Smooth muscle cell (in vitro differentiated cells): ENCODE data around the gene THAP7. TPM values are rescaled to one million over a fixed set of nuclear protein-coding genes. Genes with fewer than 3 reads are reported as not detected.

Source experiments
- DNase-seq: peaks from one replicate; lab custom pipeline; 2025; ENCODE audit not compliant: unreplicated experiment; lab: John Stamatoyannopoulos, UW
- H2AFZ ChIP-seq: fragments of 200-600 bp; sonication (generic); 2 replicates; pipeline ENCODE4 v1.6.0; 2016; ENCODE audit warnings: antibody characterized with exemption, low read depth, mild to moderate bottlenecking
- H3F3A ChIP-seq: fragments of 200-600 bp; sonication (generic); 2 replicates; pipeline ENCODE4 v1.6.0; 2017; ENCODE audit warnings: antibody characterized with exemption, low read depth
- H3K27ac ChIP-seq: fragments of 200-600 bp; sonication (generic); 2 replicates; pipeline ENCODE4 v1.5.1; 2016; ENCODE audit warnings: low read depth, mild to moderate bottlenecking
- H3K27me3 ChIP-seq: fragments of 200-600 bp; sonication (generic); 2 replicates; pipeline ENCODE4 v1.6.1; 2016; ENCODE audit warnings: low read depth, mild to moderate bottlenecking
- H3K36me3 ChIP-seq: fragments of 200-600 bp; sonication (generic); 2 replicates; pipeline ENCODE4 v1.5.1; 2016; ENCODE audit warnings: low read depth
- H3K4me1 ChIP-seq: fragments of 200-600 bp; sonication (generic); 2 replicates; pipeline ENCODE4 v1.5.1; 2016; ENCODE audit warnings: low read depth
- H3K4me2 ChIP-seq: fragments of 200-600 bp; sonication (generic); 2 replicates; pipeline ENCODE4 v1.6.0; 2016; ENCODE audit warnings: mild to moderate bottlenecking
- H3K4me3 ChIP-seq: fragments of 200-600 bp; sonication (generic); 2 replicates; pipeline ENCODE4 v1.5.1; 2016; ENCODE audit warnings: mild to moderate bottlenecking
- H3K79me2 ChIP-seq: fragments of 200-600 bp; sonication (generic); 2 replicates; pipeline ENCODE4 v1.6.0; 2016; ENCODE audit warnings: low read depth, mild to moderate bottlenecking
- H3K9ac ChIP-seq: fragments of 200-600 bp; sonication (generic); 2 replicates; pipeline ENCODE4 v1.6.0; 2016; ENCODE audit warnings: low read depth
- H3K9me3 ChIP-seq: fragments of 200-600 bp; sonication (generic); replicated peaks from 2 replicates; pipeline ENCODE4 v1.5.1; 2016; ENCODE audit warnings: low read depth
- H4K20me1 ChIP-seq: fragments of 200-600 bp; sonication (generic); 2 replicates; pipeline ENCODE4 v1.6.0; 2016; ENCODE audit warnings: low read depth
- CTCF ChIP-seq: fragments of 200-600 bp; sonication (generic); IDR thresholded peaks from 2 replicates; pipeline ENCODE4 v1.5.1; 2017; ENCODE audit warnings: borderline replicate concordance, mild to moderate bottlenecking, antibody characterized with exemption; ENCODE audit not compliant: insufficient read depth, poor library complexity, severe bottlenecking
- WGBS: methylation state at CpG from one replicate; pipeline ENCODE4 v1.1.7; 2016; ENCODE audit warnings: low lambda C conversion rate; 5-methylcytosine and 5-hydroxymethylcytosine counted together
- polyA plus RNA-seq: library from polyadenylated mRNA; unstranded; fragments of >200 nt; fragmentation: Nextera tagmentation; extraction: Ambion mirVana; gene quantifications from 2 replicates; pipeline ENCODE4 v1.2.1, GENCODE V29; 2016
- total RNA-seq: library from RNA; depleted of rRNA; stranded (reverse); fragments of >200 nt; gene quantifications from 2 replicates; pipeline ENCODE4 v1.2.3, GENCODE V29; 2014

The THAP7 gene
- total and polyA plus RNA-seq, 2 experiments from 2014 or later = 26.8 to 28.0 TPM

- Histone ChIP-seq H2AFZ (no peak overlapping the region), H3K27ac (no peak overlapping the region), H3K9ac (no peak overlapping the region), H3K4me1 (no peaks in the 10 kb centered on the region), H3K4me2 (no peak overlapping the region), H3K79me2 (no peaks in the 10 kb centered on the region), H3K9me3 (no peaks in the 10 kb centered on the region), H3K36me3 (no peaks in the 10 kb centered on the region), H4K20me1 (no peaks in the 10 kb centered on the region), H3K4me3 (no peak overlapping the region), H3K27me3 (peaks cover 5% of the 10 kb centered on the region), H3F3A (no peaks in the 10 kb centered on the region)
- WGBS = 91% methylated on average over 27 of the region's 27 CpGs
- DNase-seq = no peak
- no peak for TF ChIP-seq CTCF
Measured at GRCh38 chr22:21025763-21026755, 24.1 kb upstream of the THAP7 start.

GRCh38 chr22:21025266-21025665, 23.3 kb upstream of the THAP7 start:
- Histone ChIP-seq H3K27me3 (no peaks in the 10 kb centered on the region), H3K36me3 (no peaks in the 10 kb centered on the region), H4K20me1 (no peaks in the 10 kb centered on the region), H3F3A (no peaks in the 10 kb centered on the region), H3K27ac (no peak overlapping the region), H3K4me1 (no peaks in the 10 kb centered on the region), H3K9ac (no peak overlapping the region), H3K4me3 (no peak overlapping the region), H3K4me2 (no peak overlapping the region), H2AFZ (no peak overlapping the region), H3K79me2 (no peaks in the 10 kb centered on the region), H3K9me3 (no peaks in the 10 kb centered on the region)
- 82% methylated on average over 8 of the region's 8 CpGs for WGBS
- DNase-seq = no peak
- TF ChIP-seq CTCF = no peak

GRCh38 chr22:21022955-21023614, 21.2 kb upstream of the THAP7 start:
- WGBS = 91% methylated on average over 12 of the region's 13 CpGs

More at GRCh38 chr22:21022955-21023614, 21.2 kb upstream of the THAP7 start:
- H3K36me3 ChIP-seq = no peaks in the 10 kb centered on the region
- DNase-seq = no peak
- H2AFZ ChIP-seq = no peak overlapping the region
- H3K9ac ChIP-seq = no peak overlapping the region
- no peaks in the 10 kb centered on the region for H3K9me3 ChIP-seq
- H3K27me3 ChIP-seq = no peaks in the 10 kb centered on the region
- no peaks in the 10 kb centered on the region for H3F3A ChIP-seq
- no peak for TF ChIP-seq CTCF
- H3K4me2 ChIP-seq = no peak overlapping the region
- no peaks in the 10 kb centered on the region for H3K79me2 ChIP-seq
- no peak overlapping the region for H3K27ac ChIP-seq
- no peaks in the 10 kb centered on the region for H4K20me1 ChIP-seq
- H3K4me1 ChIP-seq = no peaks in the 10 kb centered on the region
- no peak overlapping the region for H3K4me3 ChIP-seq
